ENCODE data around the gene MANSC4.

Gene MANSC4

GRCh38 chr12:27814851-27815591 is 35.0 kb upstream of the MANSC4 start:
- Histone ChIP-seq H3K9ac (ENCODE audit: low read depth, low read length) (no peak overlapping the region), H3K4me2 (ENCODE audit: low read length) (no peak overlapping the region), H3K27me3 (ENCODE audit: control insufficient read depth, insufficient read depth, low read length) (peaks cover 5% of the 10 kb centered on the region), H3K36me3 (ENCODE audit: insufficient read depth, low read length) (no peaks in the 10 kb centered on the region), H3K4me3 (ENCODE audit: low read length) (no peak overlapping the region), H3K9me3 (replicated peaks; ENCODE audit: low read length) (no peaks in the 10 kb centered on the region), H3K4me1 (ENCODE audit: control insufficient read depth, insufficient read depth, low read length) (peaks cover 5% of the 10 kb centered on the region)

GRCh38 chr12:27814411-27814810 is 34.4 kb upstream of the MANSC4 start:
- no peaks in the 10 kb centered on the region for H3K9me3 ChIP-seq (replicated peaks; ENCODE audit: low read length)
- H3K4me2 ChIP-seq (ENCODE audit: low read length) = no peak overlapping the region
- H3K36me3 ChIP-seq (ENCODE audit: insufficient read depth, low read length) = no peaks in the 10 kb centered on the region
- H3K4me1 ChIP-seq (ENCODE audit: control insufficient read depth, insufficient read depth, low read length) = peaks cover 5% of the 10 kb centered on the region
- H3K4me3 ChIP-seq (ENCODE audit: low read length) = no peak overlapping the region
- no peak overlapping the region for H3K9ac ChIP-seq (ENCODE audit: low read depth, low read length)
- H3K27me3 ChIP-seq (ENCODE audit: control insufficient read depth, insufficient read depth, low read length) = peaks cover 5% of the 10 kb centered on the region

- Histone ChIP-seq H3K4me3 (ENCODE audit: low read length) (no peak overlapping the region), H3K9ac (ENCODE audit: low read depth, low read length) (no peak overlapping the region), H3K36me3 (ENCODE audit: insufficient read depth, low read length) (no peaks in the 10 kb centered on the region), H3K4me1 (ENCODE audit: control insufficient read depth, insufficient read depth, low read length) (no peaks in the 10 kb centered on the region), H3K4me2 (ENCODE audit: low read length) (no peak overlapping the region), H3K27me3 (ENCODE audit: control insufficient read depth, insufficient read depth, low read length) (peaks cover 5% of the 10 kb centered on the region), H3K9me3 (replicated peaks; ENCODE audit: low read length) (no peaks in the 10 kb centered on the region)
Measured at GRCh38 chr12:27812502-27812901, 32.5 kb upstream of the MANSC4 start.

- Histone ChIP-seq H3K9me3 (replicated peaks; ENCODE audit: low read length) (no peaks in the 10 kb centered on the region), H3K36me3 (ENCODE audit: insufficient read depth, low read length) (no peaks in the 10 kb centered on the region), H3K27me3 (ENCODE audit: control insufficient read depth, insufficient read depth, low read length) (peaks cover 5% of the 10 kb centered on the region), H3K4me1 (ENCODE audit: control insufficient read depth, insufficient read depth, low read length) (no peaks in the 10 kb centered on the region), H3K4me2 (ENCODE audit: low read length) (no peak overlapping the region), H3K4me3 (ENCODE audit: low read length) (no peak overlapping the region), H3K9ac (ENCODE audit: low read depth, low read length) (no peak overlapping the region)
Measured at GRCh38 chr12:27810756-27811155, 30.7 kb upstream of the MANSC4 start.

- no peak overlapping the region for H3K4me3 ChIP-seq (ENCODE audit: low read length)
- H3K27me3 ChIP-seq (ENCODE audit: control insufficient read depth, insufficient read depth, low read length) = peaks cover 5% of the 10 kb centered on the region
- no peaks in the 10 kb centered on the region for H3K4me1 ChIP-seq (ENCODE audit: control insufficient read depth, insufficient read depth, low read length)
- no peaks in the 10 kb centered on the region for H3K9me3 ChIP-seq (replicated peaks; ENCODE audit: low read length)
- no peak overlapping the region for H3K4me2 ChIP-seq (ENCODE audit: low read length)
- no peak overlapping the region for H3K9ac ChIP-seq (ENCODE audit: low read depth, low read length)
- H3K36me3 ChIP-seq (ENCODE audit: insufficient read depth, low read length) = no peaks in the 10 kb centered on the region
Measured at GRCh38 chr12:27808841-27809240, 28.8 kb upstream of the MANSC4 start.

GRCh38 chr12:27807063-27807703 is 27.1 kb upstream of the MANSC4 start:
- no peak overlapping the region for H3K4me3 ChIP-seq (ENCODE audit: low read length)

GRCh38 chr12:27806259-27806658 is 26.2 kb upstream of the MANSC4 start:
- Histone ChIP-seq H3K9ac (ENCODE audit: low read depth, low read length) (no peak overlapping the region), H3K36me3 (ENCODE audit: insufficient read depth, low read length) (peaks cover 2% of the 10 kb centered on the region), H3K4me2 (ENCODE audit: low read length) (no peak overlapping the region), H3K9me3 (replicated peaks; ENCODE audit: low read length) (no peaks in the 10 kb centered on the region), H3K27me3 (ENCODE audit: control insufficient read depth, insufficient read depth, low read length) (peaks cover 2% of the 10 kb centered on the region), H3K4me1 (ENCODE audit: control insufficient read depth, insufficient read depth, low read length) (no peaks in the 10 kb centered on the region), H3K4me3 (ENCODE audit: low read length) (no peak overlapping the region)

More at GRCh38 chr12:27807063-27807703, 27.1 kb upstream of the MANSC4 start:
- H3K9me3 ChIP-seq (replicated peaks; ENCODE audit: low read length) = no peaks in the 10 kb centered on the region
- H3K4me1 ChIP-seq (ENCODE audit: control insufficient read depth, insufficient read depth, low read length) = no peaks in the 10 kb centered on the region
- no peaks in the 10 kb centered on the region for H3K36me3 ChIP-seq (ENCODE audit: insufficient read depth, low read length)
- no peak overlapping the region for H3K4me2 ChIP-seq (ENCODE audit: low read length)
- H3K9ac ChIP-seq (ENCODE audit: low read depth, low read length) = no peak overlapping the region
- peaks cover 5% of the 10 kb centered on the region for H3K27me3 ChIP-seq (ENCODE audit: control insufficient read depth, insufficient read depth, low read length)

GRCh38 chr12:27805238-27805637 is 25.2 kb upstream of the MANSC4 start:
- Histone ChIP-seq H3K27me3 (ENCODE audit: control insufficient read depth, insufficient read depth, low read length) (no peaks in the 10 kb centered on the region), H3K9ac (ENCODE audit: low read depth, low read length) (no peak overlapping the region), H3K9me3 (replicated peaks; ENCODE audit: low read length) (no peaks in the 10 kb centered on the region), H3K4me3 (ENCODE audit: low read length) (no peak overlapping the region), H3K4me1 (ENCODE audit: control insufficient read depth, insufficient read depth, low read length) (no peaks in the 10 kb centered on the region), H3K4me2 (ENCODE audit: low read length) (no peak overlapping the region), H3K36me3 (ENCODE audit: insufficient read depth, low read length) (peaks cover 3% of the 10 kb centered on the region)

- H3K9me3 ChIP-seq (replicated peaks; ENCODE audit: low read length) = no peaks in the 10 kb centered on the region
- no peak overlapping the region for H3K9ac ChIP-seq (ENCODE audit: low read depth, low read length)
- H3K4me1 ChIP-seq (ENCODE audit: control insufficient read depth, insufficient read depth, low read length) = no peaks in the 10 kb centered on the region
- no peaks in the 10 kb centered on the region for H3K27me3 ChIP-seq (ENCODE audit: control insufficient read depth, insufficient read depth, low read length)
- H3K4me2 ChIP-seq (ENCODE audit: low read length) = no peak overlapping the region
- no peak overlapping the region for H3K4me3 ChIP-seq (ENCODE audit: low read length)
- H3K36me3 ChIP-seq (ENCODE audit: insufficient read depth, low read length) = peaks cover 22% of the 10 kb centered on the region
Measured at GRCh38 chr12:27802936-27803335, 22.9 kb upstream of the MANSC4 start.

- no peak overlapping the region for H3K9ac ChIP-seq (ENCODE audit: low read depth, low read length)
- H3K27me3 ChIP-seq (ENCODE audit: control insufficient read depth, insufficient read depth, low read length) = no peaks in the 10 kb centered on the region
- no peaks in the 10 kb centered on the region for H3K4me1 ChIP-seq (ENCODE audit: control insufficient read depth, insufficient read depth, low read length)
- no peak overlapping the region for H3K4me3 ChIP-seq (ENCODE audit: low read length)
- H3K9me3 ChIP-seq (replicated peaks; ENCODE audit: low read length) = no peaks in the 10 kb centered on the region
- H3K36me3 ChIP-seq (ENCODE audit: insufficient read depth, low read length) = peaks cover 26% of the 10 kb centered on the region
- no peak overlapping the region for H3K4me2 ChIP-seq (ENCODE audit: low read length)
Measured at GRCh38 chr12:27802511-27802910, 22.5 kb upstream of the MANSC4 start.

- no peak overlapping the region for H3K9ac ChIP-seq (ENCODE audit: low read depth, low read length)
- no peak overlapping the region for H3K4me3 ChIP-seq (ENCODE audit: low read length)
- H3K4me2 ChIP-seq (ENCODE audit: low read length) = no peak overlapping the region
- H3K4me1 ChIP-seq (ENCODE audit: control insufficient read depth, insufficient read depth, low read length) = no peaks in the 10 kb centered on the region
- H3K27me3 ChIP-seq (ENCODE audit: control insufficient read depth, insufficient read depth, low read length) = no peaks in the 10 kb centered on the region
- H3K36me3 ChIP-seq (ENCODE audit: insufficient read depth, low read length) = peaks cover 35% of the 10 kb centered on the region
- H3K9me3 ChIP-seq (replicated peaks; ENCODE audit: low read length) = no peaks in the 10 kb centered on the region
Measured at GRCh38 chr12:27801630-27802029, 21.6 kb upstream of the MANSC4 start.

GRCh38 chr12:27800819-27801218 is 20.8 kb upstream of the MANSC4 start:
- peaks cover 43% of the 10 kb centered on the region for H3K36me3 ChIP-seq (ENCODE audit: insufficient read depth, low read length)
- H3K27me3 ChIP-seq (ENCODE audit: control insufficient read depth, insufficient read depth, low read length) = no peaks in the 10 kb centered on the region
- no peaks in the 10 kb centered on the region for H3K4me1 ChIP-seq (ENCODE audit: control insufficient read depth, insufficient read depth, low read length)
- H3K4me2 ChIP-seq (ENCODE audit: low read length) = no peak overlapping the region
- no peak overlapping the region for H3K4me3 ChIP-seq (ENCODE audit: low read length)
- H3K9ac ChIP-seq (ENCODE audit: low read depth, low read length) = no peak overlapping the region
- no peaks in the 10 kb centered on the region for H3K9me3 ChIP-seq (replicated peaks; ENCODE audit: low read length)

Measured in skeletal muscle satellite cell (primary cell).